Endodermal cell (in vitro differentiated cells): ENCODE data around the gene CD36. TPM values are rescaled to one million over a fixed set of nuclear protein-coding genes. Genes with fewer than 3 reads are reported as not detected.

Source experiments
- DNase-seq: peaks from one replicate; pipeline ENCODE4 v3.0.0-alpha.2; 2017
- H3K27ac ChIP-seq: 2 replicates; pipeline ENCODE4 v1.5.1; 2013; ENCODE audit warnings: mild to moderate bottlenecking, low read depth, low read length, moderate library complexity
- H3K27me3 ChIP-seq: 2 replicates; pipeline ENCODE4 v1.6.1; 2013; ENCODE audit warnings: mild to moderate bottlenecking, low read length, moderate library complexity; ENCODE audit not compliant: insufficient read depth, control insufficient read depth, poor library complexity, severe bottlenecking
- H3K36me3 ChIP-seq: 2 replicates; pipeline ENCODE4 v1.7.0; 2013; ENCODE audit warnings: mild to moderate bottlenecking, low read length, moderate library complexity; ENCODE audit not compliant: control insufficient read depth, insufficient read depth
- H3K4me1 ChIP-seq: one replicate; pipeline ENCODE4 v1.7.0; 2013; ENCODE audit warnings: low read length; ENCODE audit not compliant: control insufficient read depth, insufficient read depth
- H3K4me3 ChIP-seq: 2 replicates; pipeline ENCODE4 v1.5.1; 2013; ENCODE audit warnings: mild to moderate bottlenecking, low read length, moderate library complexity
- H3K9ac ChIP-seq: 2 replicates; pipeline ENCODE4 v1.6.1; 2013; ENCODE audit warnings: mild to moderate bottlenecking, low read length, moderate library complexity; ENCODE audit not compliant: poor library complexity, severe bottlenecking; ENCODE audit errors: extremely low read depth
- H3K9me3 ChIP-seq: 2 replicates; pipeline ENCODE4 v1.6.1; 2013; ENCODE audit warnings: mild to moderate bottlenecking, low read length, moderate library complexity; ENCODE audit not compliant: control insufficient read depth
- H3K27ac Mint-ChIP-seq: 2 replicates; pipeline ENCODE4 v1.8.0; 2020; ENCODE audit warnings: mixed read lengths
- H3K27me3 Mint-ChIP-seq: 2 replicates; pipeline ENCODE4 v1.8.0; 2021; ENCODE audit warnings: mild to moderate bottlenecking, mixed read lengths; ENCODE audit not compliant: insufficient read depth
- H3K36me3 Mint-ChIP-seq: 2 replicates; pipeline ENCODE4 v1.8.0; 2020; ENCODE audit warnings: low read depth, mixed read lengths
- H3K4me1 Mint-ChIP-seq: 2 replicates; pipeline ENCODE4 v1.8.0; 2020; ENCODE audit warnings: mixed read lengths
- H3K4me3 Mint-ChIP-seq: 2 replicates; pipeline ENCODE4 v1.8.0; 2020; ENCODE audit warnings: mild to moderate bottlenecking, moderate library complexity, mixed read lengths
- H3K9me3 Mint-ChIP-seq: 2 replicates; pipeline ENCODE4 v1.8.0; 2020; ENCODE audit warnings: mild to moderate bottlenecking, mixed read lengths
- CTCF ChIP-seq: fragments of 200-600 bp; sonication (generic); conservative IDR thresholded peaks from 2 replicates; pipeline ENCODE4 v1.5.0; 2021; ENCODE audit warnings: antibody characterized with exemption, mild to moderate bottlenecking
- WGBS, 2 experiments: methylation state at CpG; one replicate each; pipeline versions ENCODE4 v1.1.5 to v1.1.7; 2013; ENCODE audit warnings: missing lambda C conversion rate in 2 of 2, mixed read lengths in 1 of 2; ENCODE audit not compliant: insufficient coverage in 1 of 2, insufficient read length in 1 of 2; 5-methylcytosine and 5-hydroxymethylcytosine counted together
- total RNA-seq, 2 donors: library from RNA; stranded (reverse); fragmentation: NEBNext Ultra II Directional in 1 of 2; extraction: Animal tissue kit (Norgen Biotek cat#: 25700) in 1 of 2; gene quantifications; 2 replicates in 1 of 2; 3 replicates in 1 of 2; pipeline ENCODE4 v1.2.1, GENCODE V29; 2021

CD36 gene
- total RNA-seq, 2 donors from 2014 or later = 0.18 to 0.29 TPM

- WGBS, 2 experiments = 95 to 100% methylated on average over 4 to 7 of the region's 7 CpGs
- Histone ChIP-seq H3K27me3 (no peaks in the 10 kb centered on the region), H3K9ac (no peak overlapping the region), H3K27ac (no peak overlapping the region), H3K4me3 (no peak overlapping the region), H3K9me3 (no peaks in the 10 kb centered on the region), H3K4me1 (no peaks in the 10 kb centered on the region), H3K36me3 (no peaks in the 10 kb centered on the region)
- no peak for DNase-seq
- no peak for TF ChIP-seq CTCF
- no peaks in the 10 kb centered on the region for H3K36me3 Mint-ChIP-seq
- no peaks in the 10 kb centered on the region for H3K27me3 Mint-ChIP-seq
- no peaks in the 10 kb centered on the region for H3K4me1 Mint-ChIP-seq
- no peak overlapping the region for H3K4me3 Mint-ChIP-seq
- H3K27ac Mint-ChIP-seq = no peak overlapping the region
- H3K9me3 Mint-ChIP-seq = no peaks in the 10 kb centered on the region
Measured at GRCh38 chr7:80593869-80594586, 44.4 kb upstream of the CD36 start.

GRCh38 chr7:80596933-80597517, 41.4 kb upstream of the CD36 start:
- DNase-seq = no peak
- no peak overlapping the region for H3K9ac ChIP-seq

GRCh38 chr7:80597875-80598274, 40.6 kb upstream of the CD36 start:
- H3K4me3 ChIP-seq = no peak overlapping the region
- H3K4me3 Mint-ChIP-seq = no peak overlapping the region
- H3K9ac ChIP-seq = no peak overlapping the region
- no peak for DNase-seq
- H3K27me3 Mint-ChIP-seq = no peaks in the 10 kb centered on the region
- no peak for TF ChIP-seq CTCF
- no peaks in the 10 kb centered on the region for H3K36me3 ChIP-seq
- H3K27ac Mint-ChIP-seq = no peak overlapping the region
- no peaks in the 10 kb centered on the region for H3K27me3 ChIP-seq
- H3K27ac ChIP-seq = no peak overlapping the region
- H3K9me3 ChIP-seq = no peaks in the 10 kb centered on the region
- H3K36me3 Mint-ChIP-seq = no peaks in the 10 kb centered on the region
- no peaks in the 10 kb centered on the region for H3K4me1 ChIP-seq
- H3K9me3 Mint-ChIP-seq = no peaks in the 10 kb centered on the region
- no peaks in the 10 kb centered on the region for H3K4me1 Mint-ChIP-seq

More at GRCh38 chr7:80596933-80597517, 41.4 kb upstream of the CD36 start:
- H3K27ac ChIP-seq = no peak overlapping the region
- no peaks in the 10 kb centered on the region for H3K4me1 ChIP-seq
- no peak for TF ChIP-seq CTCF
- no peak overlapping the region for H3K4me3 ChIP-seq
- no peaks in the 10 kb centered on the region for H3K27me3 ChIP-seq
- no peaks in the 10 kb centered on the region for H3K4me1 Mint-ChIP-seq
- no peaks in the 10 kb centered on the region for H3K36me3 ChIP-seq
- H3K9me3 ChIP-seq = no peaks in the 10 kb centered on the region
- no peaks in the 10 kb centered on the region for H3K36me3 Mint-ChIP-seq
- no peaks in the 10 kb centered on the region for H3K9me3 Mint-ChIP-seq
- WGBS, 2 experiments = 80 to 87% methylated on average over 1 to 4 of the region's 4 CpGs
- no peaks in the 10 kb centered on the region for H3K27me3 Mint-ChIP-seq
- H3K4me3 Mint-ChIP-seq = no peak overlapping the region
- no peak overlapping the region for H3K27ac Mint-ChIP-seq
